Testis (tissue), 2 donors: Measurements from ENCODE around the gene PRSS1.

Source experiments
- CTCF ChIP-seq, 3 experiments: fragments of 450-650 bp in 2 of 3; fragments of 200-600 bp in 1 of 3; sonication (generic) in 1 of 3; IDR thresholded peaks; one replicate each; pipeline ENCODE4 v1.5.1; 2016 to 2019; ENCODE audit warnings: antibody characterized with exemption in 3 of 3, mild to moderate bottlenecking in 2 of 3, moderate library complexity in 1 of 3
- POLR2A ChIP-seq: fragments of 450-650 bp; IDR thresholded peaks from one replicate; pipeline ENCODE4 v1.6.1; 2017; ENCODE audit warnings: antibody characterized with exemption, mild to moderate bottlenecking, moderate library complexity

- no peak for TF ChIP-seq CTCF (IDR thresholded peaks at IDR 0.05)
- TF ChIP-seq POLR2A, result no peak
These were observed 45.5 kb upstream of the PRSS1 start for GRCh38 chr7:142703655-142704305.
